ENCODE data around the gene BICD1.

GRCh38 chr12:32140877-32141276 lies 34.2 kb downstream of the BICD1 start:
- TF ChIP-seq CTCF (conservative IDR thresholded peaks at IDR 0.05) (no peak), EZH2 (IDR thresholded peaks at IDR 0.05; ENCODE audit: low read depth) (no peak)

Data from PC-9 (cell line).